Measurements from ENCODE around the gene SEMA5B. TPM values are rescaled to one million over a fixed set of nuclear protein-coding genes. Genes with fewer than 3 reads are reported as not detected.

Gene SEMA5B
- total and polyA plus RNA-seq, 4 donors = 0.20 to 1.1 (median 0.23) TPM

- Histone ChIP-seq H3K27ac (ENCODE audit: low read depth in 1 of 2, low read length in 2 of 2) (no peak overlapping the region), H3K27me3 (ENCODE audit: control insufficient read depth in 4 of 4, insufficient read depth in 4 of 4, low read length in 3 of 4) (no peaks in the 10 kb centered on the region), H3K9ac (ENCODE audit: low read depth in 1 of 2, low read length in 2 of 2) (no peak overlapping the region), H3K4me1 (ENCODE audit: control insufficient read depth in 4 of 4, insufficient read depth in 4 of 4, low read length in 3 of 4) (peaks cover 0 to 1% (median 0%) of the 10 kb centered on the region in 4 donors), H3K4me3 (ENCODE audit: low read depth in 1 of 3, low read length in 3 of 3) (no peak overlapping the region), H3K9me3 (ENCODE audit: control insufficient read depth in 4 of 4, low read length in 3 of 4) (no peaks in the 10 kb centered on the region), H3K36me3 (ENCODE audit: control insufficient read depth in 4 of 4, insufficient read depth in 3 of 4, low read depth in 1 of 4, low read length in 3 of 4) (no peaks in the 10 kb centered on the region)
- no peak for DNase-seq (ENCODE audit: low spot score)
- TF ChIP-seq EGR1 (IDR thresholded peaks at IDR 0.05; ENCODE audit: low read depth in 2 of 2) = no peak
- no peak for TF ChIP-seq REST (IDR thresholded peaks at IDR 0.05)
- no peak for TF ChIP-seq NR2F2 (IDR thresholded peaks at IDR 0.05)
- no peak for TF ChIP-seq ZBTB33 (IDR thresholded peaks at IDR 0.05)
- no peak for TF ChIP-seq CTCF (IDR thresholded peaks at IDR 0.05; ENCODE audit: low read depth, low read length, missing input control)
- TF ChIP-seq FOXA2 (IDR thresholded peaks at IDR 0.05) = no peak
- TF ChIP-seq, protein P1, sequence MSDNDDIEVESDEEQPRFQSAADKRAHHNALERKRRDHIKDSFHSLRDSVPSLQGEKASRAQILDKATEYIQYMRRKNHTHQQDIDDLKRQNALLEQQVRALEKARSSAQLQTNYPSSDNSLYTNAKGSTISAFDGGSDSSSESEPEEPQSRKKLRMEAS (IDR thresholded peaks at IDR 0.05) = no peak
- no peak for TF ChIP-seq TAF1 (conservative IDR thresholded peaks at IDR 0.05)
- no peak for TF ChIP-seq FOXA1 (IDR thresholded peaks at IDR 0.05)
- TF ChIP-seq HNF4A (conservative IDR thresholded peaks at IDR 0.05) = no peak
- TF ChIP-seq YY1 (IDR thresholded peaks at IDR 0.05) = no peak
- no peak for TF ChIP-seq GABPA (IDR thresholded peaks at IDR 0.05 in 1 of 2, conservative IDR thresholded peaks at IDR 0.05 in 1 of 2)
- no peak for TF ChIP-seq JUND (IDR thresholded peaks at IDR 0.05)
- no peak for TF ChIP-seq RXRA (IDR thresholded peaks at IDR 0.05)
- TF ChIP-seq, protein P2, sequence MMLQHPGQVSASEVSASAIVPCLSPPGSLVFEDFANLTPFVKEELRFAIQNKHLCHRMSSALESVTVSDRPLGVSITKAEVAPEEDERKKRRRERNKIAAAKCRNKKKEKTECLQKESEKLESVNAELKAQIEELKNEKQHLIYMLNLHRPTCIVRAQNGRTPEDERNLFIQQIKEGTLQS (IDR thresholded peaks at IDR 0.05) = no peak
- no peak for TF ChIP-seq SP1 (IDR thresholded peaks at IDR 0.05)
- 56% methylated on average over 6 of the region's 6 CpGs for WGBS
These were observed 137.4 kb downstream of the SEMA5B start for GRCh38 chr3:122890077-122890719.

Data from liver (tissue), 9 donors.